IMR-90 (cell line): Measurements from ENCODE around the gene KRT3.

ENCODE experiments used
- CEBPB ChIP-seq: IDR thresholded peaks from 2 replicates; pipeline ENCODE4 v1.6.1; 2012; ENCODE audit warnings: low read depth, low read length, improper control_type of control experiment
- ELK1 ChIP-seq: fragments of 150-350 bp; IDR thresholded peaks from 2 replicates; pipeline ENCODE4 v1.6.1; 2016; ENCODE audit warnings: low read depth, mild to moderate bottlenecking, low read length, moderate library complexity, borderline replicate concordance
- MAFK ChIP-seq: IDR thresholded peaks from 2 replicates; pipeline ENCODE4 v1.6.1; 2012; ENCODE audit warnings: low read depth, low read length, improper control_type of control experiment
- POLR2A ChIP-seq: IDR thresholded peaks from 2 replicates; pipeline ENCODE4 v1.6.1; 2012; ENCODE audit warnings: mild to moderate bottlenecking, low read depth, low read length
- RAD21 ChIP-seq: IDR thresholded peaks from 2 replicates; pipeline ENCODE4 v1.6.1; 2012; ENCODE audit warnings: low read length, improper control_type of control experiment
- RFX5 ChIP-seq: IDR thresholded peaks from 2 replicates; pipeline ENCODE4 v1.8.0; 2012; ENCODE audit warnings: low read depth, mild to moderate bottlenecking, low read length, moderate library complexity
- SMC3 ChIP-seq: fragments of 150-350 bp; IDR thresholded peaks from 2 replicates; pipeline ENCODE4 v1.6.1; 2016; ENCODE audit warnings: low read depth, mild to moderate bottlenecking, antibody characterized with exemption, low read length, moderate library complexity
- TF ChIP-seq, protein P1 (sequence below): conservative IDR thresholded peaks from 2 replicates; pipeline ENCODE4 v1.5.1; 2012; ENCODE audit warnings: mild to moderate bottlenecking, low read depth, low read length, improper control_type of control experiment
- TF ChIP-seq, protein P2 (sequence below): fragments of 150-350 bp; IDR thresholded peaks from 2 replicates; pipeline ENCODE4 v1.6.1; 2017; ENCODE audit warnings: mild to moderate bottlenecking, antibody characterized with exemption, low read length, low read depth

GRCh38 chr12:52798671-52799504, 3.0 kb upstream of the KRT3 start:
- TF ChIP-seq, protein P1, sequence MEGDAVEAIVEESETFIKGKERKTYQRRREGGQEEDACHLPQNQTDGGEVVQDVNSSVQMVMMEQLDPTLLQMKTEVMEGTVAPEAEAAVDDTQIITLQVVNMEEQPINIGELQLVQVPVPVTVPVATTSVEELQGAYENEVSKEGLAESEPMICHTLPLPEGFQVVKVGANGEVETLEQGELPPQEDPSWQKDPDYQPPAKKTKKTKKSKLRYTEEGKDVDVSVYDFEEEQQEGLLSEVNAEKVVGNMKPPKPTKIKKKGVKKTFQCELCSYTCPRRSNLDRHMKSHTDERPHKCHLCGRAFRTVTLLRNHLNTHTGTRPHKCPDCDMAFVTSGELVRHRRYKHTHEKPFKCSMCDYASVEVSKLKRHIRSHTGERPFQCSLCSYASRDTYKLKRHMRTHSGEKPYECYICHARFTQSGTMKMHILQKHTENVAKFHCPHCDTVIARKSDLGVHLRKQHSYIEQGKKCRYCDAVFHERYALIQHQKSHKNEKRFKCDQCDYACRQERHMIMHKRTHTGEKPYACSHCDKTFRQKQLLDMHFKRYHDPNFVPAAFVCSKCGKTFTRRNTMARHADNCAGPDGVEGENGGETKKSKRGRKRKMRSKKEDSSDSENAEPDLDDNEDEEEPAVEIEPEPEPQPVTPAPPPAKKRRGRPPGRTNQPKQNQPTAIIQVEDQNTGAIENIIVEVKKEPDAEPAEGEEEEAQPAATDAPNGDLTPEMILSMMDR: no peak
- TF ChIP-seq MAFK (no peak), POLR2A (no peak), CEBPB (no peak), RFX5 (no peak), SMC3 (no peak), ELK1 (no peak), RAD21 (no peak)
- TF ChIP-seq, protein P2, sequence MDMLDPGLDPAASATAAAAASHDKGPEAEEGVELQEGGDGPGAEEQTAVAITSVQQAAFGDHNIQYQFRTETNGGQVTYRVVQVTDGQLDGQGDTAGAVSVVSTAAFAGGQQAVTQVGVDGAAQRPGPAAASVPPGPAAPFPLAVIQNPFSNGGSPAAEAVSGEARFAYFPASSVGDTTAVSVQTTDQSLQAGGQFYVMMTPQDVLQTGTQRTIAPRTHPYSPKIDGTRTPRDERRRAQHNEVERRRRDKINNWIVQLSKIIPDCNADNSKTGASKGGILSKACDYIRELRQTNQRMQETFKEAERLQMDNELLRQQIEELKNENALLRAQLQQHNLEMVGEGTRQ: no peak
